Lower leg skin (tissue), 4 donors: ENCODE measurements around the gene GPR37. TPM values are rescaled to one million over a fixed set of nuclear protein-coding genes. Genes with fewer than 3 reads are reported as not detected.

ENCODE experiments used
- DNase-seq, 2 donors: peaks; one replicate each; pipeline ENCODE4 v3.0.0-alpha.2; 2019; ENCODE audit warnings: low spot score in 2 of 2
- H3K4me3 ChIP-seq: fragments of 200-600 bp; sonication (generic); 2 replicates; pipeline ENCODE4 v1.5.1; 2017; ENCODE audit warnings: mild to moderate bottlenecking, low read depth; ENCODE audit not compliant: poor library complexity, severe bottlenecking
- CTCF ChIP-seq, 3 donors: fragments of 450-650 bp; IDR thresholded peaks; one replicate each; pipeline ENCODE4 v1.5.1; 2016; ENCODE audit warnings: antibody characterized with exemption in 3 of 3, mild to moderate bottlenecking in 3 of 3, moderate library complexity in 2 of 3
- POLR2A ChIP-seq, 2 donors: fragments of 450-650 bp; IDR thresholded peaks; one replicate each; pipeline ENCODE4 v1.6.1; 2016 to 2017; ENCODE audit warnings: antibody characterized with exemption in 2 of 2, mild to moderate bottlenecking in 1 of 2, moderate library complexity in 1 of 2
- WGBS, 2 donors: methylation state at CpG; one replicate each; pipeline ENCODE4 v1.1.5; 2018; 5-methylcytosine and 5-hydroxymethylcytosine counted together
- intact Hi-C: fragments of 100-400 bp; cut with DNase I; formaldehyde crosslinking; loops from one replicate; pipeline ENCODE4 v1.15.0; 2023; ENCODE audit warnings: low total_unique reads
- total RNA-seq, 4 donors: library from RNA; depleted of rRNA; stranded (reverse); fragments of >200 nt; gene quantifications; one replicate each; pipeline ENCODE4 v1.1.0, GENCODE V29; 2016

GPR37 gene
- total RNA-seq, 4 donors from 2014 or later: 3.9 to 8.0 (median 5.3) TPM

DNA sequence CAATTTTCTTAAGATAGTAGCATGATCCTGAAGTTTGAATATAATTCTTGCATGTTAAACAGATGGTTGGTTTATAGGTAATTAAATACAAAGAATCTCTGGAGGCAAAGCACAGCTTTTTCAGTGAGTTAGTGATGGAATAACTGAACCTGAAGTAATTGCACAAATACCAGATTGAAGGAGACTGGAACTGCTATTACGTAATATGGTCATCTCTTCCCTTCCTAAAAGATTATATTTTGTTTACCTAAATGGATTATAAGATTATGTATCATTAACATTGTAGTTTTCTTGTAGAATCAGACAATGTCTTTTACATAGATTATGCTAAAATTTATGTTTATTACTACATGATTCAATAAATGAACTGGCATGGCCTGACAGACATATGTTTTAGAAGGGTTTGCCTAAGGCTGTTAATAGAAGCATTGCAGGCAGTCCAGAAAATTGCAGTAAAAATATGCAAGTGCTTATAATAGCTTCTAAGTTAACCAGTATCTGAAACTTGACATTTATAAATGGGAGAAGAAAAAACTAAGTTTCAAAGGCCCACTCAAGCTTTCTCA, 35.8 kb upstream of the GPR37 start:
- TF ChIP-seq CTCF (IDR thresholded peaks at IDR 0.05) (no peak), POLR2A (IDR thresholded peaks at IDR 0.05) (no peak)
- WGBS, 2 donors: 79 to 92% methylated on average over 1 of the region's 1 CpG
- intact Hi-C loops: no loop called here

DNA sequence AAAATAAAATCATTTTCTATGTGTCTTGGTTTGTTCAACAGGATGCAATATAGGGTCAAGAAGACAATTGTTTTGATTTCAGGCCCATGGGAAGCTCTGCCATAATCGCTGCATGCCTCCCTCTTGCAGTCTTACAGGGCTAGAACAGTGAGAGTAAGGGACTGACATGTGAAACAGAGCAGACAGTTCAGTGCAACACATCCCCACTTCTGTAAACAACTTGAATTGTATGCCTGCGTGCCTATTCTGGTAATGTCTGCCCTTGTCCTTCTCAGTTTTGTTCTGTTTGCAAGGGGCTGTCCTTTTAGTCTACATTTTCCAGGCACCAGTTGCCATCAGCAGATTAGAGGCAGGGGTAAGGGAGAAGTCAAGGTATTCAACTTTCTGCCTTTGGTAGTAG, 34.8 kb upstream of the GPR37 start:
- no peak for TF ChIP-seq POLR2A (IDR thresholded peaks at IDR 0.05)
- TF ChIP-seq CTCF (IDR thresholded peaks at IDR 0.05): no peak
- DNase-seq: no peak
- no peak overlapping the region for H3K4me3 ChIP-seq
- intact Hi-C loops: no loop called here
- WGBS, 2 donors: 66 to 76% methylated on average over 2 of the region's 2 CpGs

More for the DNA sequence above, 35.8 kb upstream of the GPR37 start:
- no peak overlapping the region for H3K4me3 ChIP-seq
- no peak for DNase-seq

DNA sequence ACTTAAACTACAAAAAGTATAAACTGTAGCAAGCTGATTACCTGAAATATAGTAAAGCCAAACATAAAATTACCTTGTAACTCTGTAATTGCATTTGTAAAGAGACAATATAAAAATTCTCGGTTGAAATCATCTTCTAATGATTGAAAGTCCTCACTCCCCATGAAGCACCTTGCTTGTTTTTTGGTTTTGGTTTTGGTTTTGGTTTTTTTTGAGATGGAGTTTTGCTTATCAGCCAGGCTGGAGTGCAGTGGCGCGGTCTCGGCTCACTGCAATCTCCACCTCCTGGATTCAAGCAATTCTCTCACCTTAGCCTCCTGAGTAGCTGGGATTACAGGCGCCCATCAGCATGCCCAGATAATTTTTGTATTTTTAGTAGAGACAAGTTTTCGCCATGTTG, 33.9 kb upstream of the GPR37 start:
- intact Hi-C loops: no loop called here
- DNase-seq: no peak
- 93 to 95% methylated on average over 6 of the region's 6 CpGs for WGBS, 2 donors
- no peak for TF ChIP-seq POLR2A (IDR thresholded peaks at IDR 0.05)
- TF ChIP-seq CTCF (IDR thresholded peaks at IDR 0.05): no peak
- no peak overlapping the region for H3K4me3 ChIP-seq

DNA sequence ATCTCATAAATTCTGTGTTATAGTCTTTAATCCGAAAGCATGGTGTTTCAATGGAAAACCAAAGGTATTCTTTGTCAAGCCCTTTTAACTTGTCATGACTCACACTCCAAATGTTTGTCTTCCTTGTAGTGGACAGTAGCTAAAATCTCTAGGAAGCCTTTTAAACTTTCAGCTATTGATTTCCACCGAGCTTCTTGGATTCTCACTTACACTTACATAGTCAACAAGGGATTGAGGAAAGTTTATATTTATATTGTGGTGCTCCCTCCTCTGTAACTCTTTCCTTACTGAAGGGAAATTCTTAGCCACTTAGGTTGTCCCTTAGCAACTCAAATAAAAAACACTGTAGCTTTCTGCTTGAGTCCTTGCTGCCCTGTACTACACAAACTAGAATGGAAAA, 31.2 kb upstream of the GPR37 start:
- intact Hi-C loops: no loop called here
- H3K4me3 ChIP-seq: no peak overlapping the region
- no peak for DNase-seq
- 79 to 82% methylated on average over 2 of the region's 2 CpGs for WGBS, 2 donors
- TF ChIP-seq CTCF (IDR thresholded peaks at IDR 0.05) (no peak), POLR2A (IDR thresholded peaks at IDR 0.05) (no peak)

GRCh38 chr7:124792696-124793095, 27.1 kb upstream of the GPR37 start:
- intact Hi-C loops: no loop called here
- DNase-seq: no peak
- TF ChIP-seq CTCF (IDR thresholded peaks at IDR 0.05) (no peak), POLR2A (IDR thresholded peaks at IDR 0.05) (no peak)
- 90 to 91% methylated on average over 3 of the region's 3 CpGs for whole genome bisulfite sequencing, 2 donors
- no peak overlapping the region for H3K4me3 ChIP-seq

GRCh38 chr7:124792002-124792401, 26.4 kb upstream of the GPR37 start:
- TF ChIP-seq POLR2A (IDR thresholded peaks at IDR 0.05) (no peak), CTCF (IDR thresholded peaks at IDR 0.05) (no peak)
- intact Hi-C loops: no loop called here
- H3K4me3 ChIP-seq: no peak overlapping the region
- no peak for DNase-seq
